ENCODE measurements around the gene RNF123. TPM values are rescaled to one million over a fixed set of nuclear protein-coding genes. Genes with fewer than 3 reads are reported as not detected.

The RNF123 gene
- total RNA-seq, 1 donor from 2014 or later, result 17.6 TPM

GRCh38 chr3:49652218-49652902, 37.0 kb upstream of the RNF123 start:
- DNase-seq (ENCODE audit: low read depth), result no peak
- no peak overlapping the region for H3K4me3 ChIP-seq (ENCODE audit: low read depth, low read length)
- no peak for FAIRE-seq
- no peaks in the 10 kb centered on the region for H3K36me3 ChIP-seq (ENCODE audit: control insufficient read depth, insufficient read depth, low read length)
- TF ChIP-seq CTCF (IDR thresholded peaks at IDR 0.05; ENCODE audit: insufficient read depth, low read length, severe bottlenecking), result no peak
- no peaks in the 10 kb centered on the region for H3K27me3 ChIP-seq (ENCODE audit: control insufficient read depth, insufficient read depth, low read length)

GRCh38 chr3:49652903-49653415, 36.4 kb upstream of the RNF123 start:
- no peak overlapping the region for H3K4me3 ChIP-seq (ENCODE audit: low read depth, low read length)
- DNase-seq (ENCODE audit: low read depth) (no peak), FAIRE-seq (no peak)
- H3K27me3 ChIP-seq (ENCODE audit: control insufficient read depth, insufficient read depth, low read length), result no peaks in the 10 kb centered on the region
- no peaks in the 10 kb centered on the region for H3K36me3 ChIP-seq (ENCODE audit: control insufficient read depth, insufficient read depth, low read length)
- TF ChIP-seq CTCF (IDR thresholded peaks at IDR 0.05; ENCODE audit: insufficient read depth, low read length, severe bottlenecking), result no peak

GRCh38 chr3:49653621-49654020, 35.7 kb upstream of the RNF123 start:
- Histone ChIP-seq H3K4me3 (ENCODE audit: low read depth, low read length) (no peak overlapping the region), H3K27me3 (ENCODE audit: control insufficient read depth, insufficient read depth, low read length) (no peaks in the 10 kb centered on the region), H3K36me3 (ENCODE audit: control insufficient read depth, insufficient read depth, low read length) (no peaks in the 10 kb centered on the region)
- FAIRE-seq (no peak), DNase-seq (ENCODE audit: low read depth) (no peak)
- no peak for TF ChIP-seq CTCF (IDR thresholded peaks at IDR 0.05; ENCODE audit: insufficient read depth, low read length, severe bottlenecking)

- FAIRE-seq (no peak), DNase-seq (ENCODE audit: low read depth) (no peak)
- Histone ChIP-seq H3K36me3 (ENCODE audit: control insufficient read depth, insufficient read depth, low read length) (no peaks in the 10 kb centered on the region), H3K4me3 (ENCODE audit: low read depth, low read length) (no peak overlapping the region), H3K27me3 (ENCODE audit: control insufficient read depth, insufficient read depth, low read length) (no peaks in the 10 kb centered on the region)
- no peak for TF ChIP-seq CTCF (IDR thresholded peaks at IDR 0.05; ENCODE audit: insufficient read depth, low read length, severe bottlenecking)
These were observed 35.1 kb upstream of the RNF123 start for GRCh38 chr3:49654176-49654825.

GRCh38 chr3:49654955-49655556, 34.3 kb upstream of the RNF123 start:
- Histone ChIP-seq H3K36me3 (ENCODE audit: control insufficient read depth, insufficient read depth, low read length) (no peaks in the 10 kb centered on the region), H3K4me3 (ENCODE audit: low read depth, low read length) (no peak overlapping the region), H3K27me3 (ENCODE audit: control insufficient read depth, insufficient read depth, low read length) (no peaks in the 10 kb centered on the region)
- TF ChIP-seq CTCF (IDR thresholded peaks at IDR 0.05; ENCODE audit: insufficient read depth, low read length, severe bottlenecking), result no peak
- DNase-seq (ENCODE audit: low read depth) (no peak), FAIRE-seq (no peak)
